Heart right ventricle (tissue), 16 donors: ENCODE data around the gene PELI2. TPM values are rescaled to one million over a fixed set of nuclear protein-coding genes. Genes with fewer than 3 reads are reported as not detected.

Experiments used
- ATAC-seq, 8 donors: fragments of 200-7000 bp; cut with Tn5 transposase; one replicate each; pipeline ENCODE4 v1.9.1; 2020; ENCODE audit warnings: mild to moderate bottlenecking in 8 of 8, moderate library complexity in 8 of 8, moderate number of reproducible peaks in 1 of 8
- DNase-seq, 2 donors: peaks; one replicate each; pipeline ENCODE4 v3.0.0-alpha.2; 2020
- H3K27ac ChIP-seq, 10 donors: fragments of 200-600 bp; sonication (generic) in 2 of 10; one replicate each; pipeline versions ENCODE4 v1.5.0 to v1.8.0; 2020 to 2022; ENCODE audit warnings: mild to moderate bottlenecking in 3 of 10
- H3K27me3 ChIP-seq, 7 donors: fragments of 200-600 bp; one replicate each; pipeline ENCODE4 v1.8.0; 2021 to 2022; ENCODE audit warnings: mild to moderate bottlenecking in 2 of 7
- H3K36me3 ChIP-seq, 9 donors: fragments of 200-600 bp; sonication (generic) in 1 of 9; one replicate each; pipeline versions ENCODE4 v1.5.0 to v1.8.0; 2020 to 2022; ENCODE audit warnings: mild to moderate bottlenecking in 2 of 9
- H3K4me1 ChIP-seq, 9 donors: fragments of 200-600 bp; sonication (generic) in 1 of 9; one replicate each; pipeline versions ENCODE4 v1.5.0 to v1.8.0; 2020 to 2022; ENCODE audit warnings: mild to moderate bottlenecking in 4 of 9
- H3K4me3 ChIP-seq, 10 donors: fragments of 200-600 bp; sonication (generic) in 2 of 10; one replicate each; pipeline versions ENCODE4 v1.5.0 to v1.8.0; 2020 to 2022; ENCODE audit warnings: mild to moderate bottlenecking in 7 of 10, moderate library complexity in 2 of 10
- H3K9me3 ChIP-seq, 11 donors: fragments of 200-600 bp in 10 of 11; sonication (generic) in 2 of 11; one replicate each; pipeline versions ENCODE4 v1.5.0 to v1.8.0; 2013 to 2022; ENCODE audit warnings: mild to moderate bottlenecking in 2 of 11, control low read depth in 1 of 11, moderate library complexity in 1 of 11
- WGBS, 2 donors: extraction: QIAGEN DNeasy Blood & Tissue Kit; methylation state at CpG; one replicate each; pipeline ENCODE4 v1.1.7; 2013; ENCODE audit warnings: inconsistent platforms in 1 of 2; 5-methylcytosine and 5-hydroxymethylcytosine counted together
- intact Hi-C, 10 donors: fragments of 100-400 bp; cut with DNase I; formaldehyde crosslinking; loops; one replicate each; pipeline versions ENCODE4 v1.11.1 to v1.14.2; 2022
- polyA plus RNA-seq, 2 donors: library from polyadenylated mRNA; stranded (reverse); fragments of 200-250 nt; gene quantifications; one replicate each; pipeline ENCODE4 v1.2.3, GENCODE V29; 2013
- total RNA-seq, 10 donors: library from RNA; stranded (reverse); fragmentation: NEBNext Ultra II Directional in 3 of 10; extraction: Animal tissue kit (Norgen Biotek cat#: 25700) in 3 of 10; gene quantifications; one replicate each; pipeline versions ENCODE4 v1.2.1 to v1.2.4, GENCODE V29; 2021 to 2023
- TF ChIP-seq, protein P1 (sequence below), 9 donors: fragments of 200-600 bp; sonication (generic) in 2 of 9; IDR thresholded peaks; one replicate each; pipeline versions ENCODE4 v1.5.0 to v1.8.0; 2021 to 2022; ENCODE audit warnings: antibody characterized with exemption in 9 of 9, mild to moderate bottlenecking in 5 of 9, moderate library complexity in 1 of 9
- donor health status: Arrhythmogenic right ventricular cardiomyopathy.
- donor health status: ischemic (EF 13 %, LVEDD 7.1; RV severe dilation, severe dysfunction).
- donor health status: healthy with polysubstance abuse.
- donor health status: DM: no; HTN: yes; CAD: no.
- donor health status: DM: no; HTN: no; CAD: no.
- donor health status: ischemic (EF 25% LVEDD 6.9; RV normal size, moderate dysfunction).
- donor health status: ischemic (EF 25% LVEDD 5.7; RV mildly dilated, moderate dysfunction).
- donor health status: healthy.
- donor health status: DM: yes; HTN: yes; CAD: no.
- donor health status: Ischemic cardiomyopathy.
- donor health status: ischemic (EF 35%, LVEDD 5.7; RV mildly dilated, moderate dysfunction).
- donor health status: nonischemic (EF 11% LVEDD 7.7; RV severe dilation, severe dysfunction).
- donor health status: DM: yes; HTN: yes; CAD: no.
- donor health status: PGD.
- donor health status: ischemic (EF 29% LVEDD 5.4; RV normal size, mild dysfunction).
- donor health status: nonischemic (EF 23%, LVEDD 6.1; RV moderate dilation, normal function).

PELI2 gene
- total and polyA plus RNA-seq, 12 donors: 0.87 to 4.9 (median 2.0) TPM

DNA sequence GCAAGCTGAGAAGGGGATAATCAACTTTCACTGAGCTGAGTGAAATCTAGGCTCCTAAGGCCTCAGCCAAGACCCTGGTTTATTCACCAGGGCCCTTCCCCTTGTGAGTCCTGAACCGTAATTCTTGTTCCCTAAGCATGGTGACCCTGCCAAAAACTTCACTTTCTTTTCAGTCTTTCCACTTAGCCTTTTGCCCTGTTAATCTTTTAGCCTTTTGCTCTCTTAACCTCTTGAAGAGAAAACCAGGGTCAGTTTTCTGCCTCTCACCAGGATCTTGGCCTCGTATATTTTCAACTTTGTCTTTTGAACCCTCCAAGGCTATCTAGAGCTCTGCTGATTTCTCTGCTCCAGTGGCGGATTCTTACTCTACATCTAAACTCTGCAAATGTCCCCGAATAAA, 191.0 kb downstream of the PELI2 start:
- no peak overlapping the region for H3K27ac ChIP-seq
- WGBS, 2 donors: 78 to 87% methylated on average over 4 of the region's 4 CpGs
- intact Hi-C loops: no loop called here
- peaks cover 0 to 13% (median 5%) of the 10 kb centered on the region in 9 donors for H3K4me1 ChIP-seq
- peaks cover 0 to 17% (median 0%) of the 10 kb centered on the region in 11 donors for H3K9me3 ChIP-seq
- TF ChIP-seq, protein P1, sequence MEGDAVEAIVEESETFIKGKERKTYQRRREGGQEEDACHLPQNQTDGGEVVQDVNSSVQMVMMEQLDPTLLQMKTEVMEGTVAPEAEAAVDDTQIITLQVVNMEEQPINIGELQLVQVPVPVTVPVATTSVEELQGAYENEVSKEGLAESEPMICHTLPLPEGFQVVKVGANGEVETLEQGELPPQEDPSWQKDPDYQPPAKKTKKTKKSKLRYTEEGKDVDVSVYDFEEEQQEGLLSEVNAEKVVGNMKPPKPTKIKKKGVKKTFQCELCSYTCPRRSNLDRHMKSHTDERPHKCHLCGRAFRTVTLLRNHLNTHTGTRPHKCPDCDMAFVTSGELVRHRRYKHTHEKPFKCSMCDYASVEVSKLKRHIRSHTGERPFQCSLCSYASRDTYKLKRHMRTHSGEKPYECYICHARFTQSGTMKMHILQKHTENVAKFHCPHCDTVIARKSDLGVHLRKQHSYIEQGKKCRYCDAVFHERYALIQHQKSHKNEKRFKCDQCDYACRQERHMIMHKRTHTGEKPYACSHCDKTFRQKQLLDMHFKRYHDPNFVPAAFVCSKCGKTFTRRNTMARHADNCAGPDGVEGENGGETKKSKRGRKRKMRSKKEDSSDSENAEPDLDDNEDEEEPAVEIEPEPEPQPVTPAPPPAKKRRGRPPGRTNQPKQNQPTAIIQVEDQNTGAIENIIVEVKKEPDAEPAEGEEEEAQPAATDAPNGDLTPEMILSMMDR (IDR thresholded peaks at IDR 0.05): no peak
- H3K4me3 ChIP-seq: no peak overlapping the region
- ATAC-seq (no peak), DNase-seq (no peak)
- H3K27me3 ChIP-seq: no peaks in the 10 kb centered on the region
- H3K36me3 ChIP-seq: no peaks in the 10 kb centered on the region

DNA sequence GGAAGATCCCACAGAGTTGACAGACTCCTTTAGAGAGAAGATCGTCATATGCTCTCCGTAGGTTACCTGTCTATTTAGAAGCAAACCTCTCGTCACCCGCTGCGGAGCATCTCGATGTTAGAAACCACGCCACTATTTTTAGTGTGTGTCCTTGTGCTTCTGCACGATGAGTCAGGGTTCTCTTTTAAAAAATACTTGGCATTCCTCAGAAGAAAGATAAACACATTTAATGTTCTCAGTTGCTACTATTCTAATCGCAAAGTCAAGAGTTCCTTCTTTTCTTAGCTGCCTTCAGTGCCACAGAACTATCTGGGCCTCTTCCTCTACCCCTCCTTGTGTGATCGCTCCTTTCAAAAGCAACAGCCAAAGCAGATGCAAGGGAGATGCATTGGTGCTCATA, 192.4 kb downstream of the PELI2 start:
- TF ChIP-seq, protein P1 (IDR thresholded peaks at IDR 0.05): no peak
- ATAC-seq: peak in 5 of 8 donors; percentile 39 to 75 (median 62)

GRCh38 chr14:56313789-56314188, 195.6 kb downstream of the PELI2 start:
- Histone ChIP-seq H3K27ac (no peak overlapping the region), H3K4me1 (peaks cover 0 to 13% (median 5%) of the 10 kb centered on the region in 9 donors), H3K27me3 (no peaks in the 10 kb centered on the region), H3K9me3 (no peaks in the 10 kb centered on the region), H3K36me3 (no peaks in the 10 kb centered on the region), H3K4me3 (no peak overlapping the region)
- TF ChIP-seq, protein P1 (IDR thresholded peaks at IDR 0.05): no peak
- DNase-seq (no peak), ATAC-seq (no peak)
- 90 to 94% methylated on average over 3 of the region's 3 CpGs for WGBS, 2 donors
- intact Hi-C loops: no loop called here

More for the DNA sequence above, 192.4 kb downstream of the PELI2 start:
- Histone ChIP-seq H3K4me1 (peaks cover 0 to 13% (median 5%) of the 10 kb centered on the region in 9 donors), H3K27me3 (no peaks in the 10 kb centered on the region), H3K36me3 (no peaks in the 10 kb centered on the region), H3K4me3 (no peak overlapping the region), H3K9me3 (peaks cover 0 to 7% (median 0%) of the 10 kb centered on the region in 11 donors), H3K27ac (no peak overlapping the region)
- 34 to 45% methylated on average over 10 of the region's 10 CpGs for WGBS, 2 donors
- no peak for DNase-seq
- intact Hi-C loops: no loop called here

DNA sequence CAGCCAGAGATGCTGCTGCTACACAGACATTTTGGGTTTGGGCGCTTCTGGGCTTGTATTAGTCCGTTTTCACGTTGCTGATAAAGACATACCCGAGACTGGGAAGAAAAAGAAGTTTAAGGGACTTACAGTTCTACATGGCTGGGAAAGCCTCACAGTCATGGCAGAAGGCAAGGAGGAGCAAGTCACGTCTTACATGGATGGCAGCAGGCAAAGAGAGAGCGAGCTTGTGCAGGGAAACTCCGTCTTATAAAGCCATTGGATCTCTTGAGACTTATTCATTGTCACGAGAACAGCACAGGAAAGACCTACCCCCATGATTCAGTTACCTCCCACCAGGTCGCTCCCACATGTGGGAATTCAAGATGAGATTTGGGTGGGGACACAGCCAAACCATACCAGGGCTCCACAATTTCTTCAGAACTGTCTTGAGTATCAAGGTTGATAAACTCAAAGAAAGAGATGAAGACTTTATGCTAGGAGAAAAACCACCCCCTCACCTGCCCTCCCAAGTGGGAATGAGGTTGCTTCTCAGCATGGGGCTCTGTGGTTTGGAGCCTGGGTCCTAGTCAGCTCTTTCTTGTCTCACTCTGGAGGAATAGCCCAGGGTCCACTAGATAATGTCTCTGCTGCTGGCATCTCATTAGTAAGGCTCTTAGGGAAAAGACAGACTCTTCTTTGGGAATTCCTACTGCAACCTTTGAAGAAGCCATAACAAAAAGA, 200.3 kb downstream of the PELI2 start:
- DNase-seq: no peak
- Histone ChIP-seq H3K27me3 (no peaks in the 10 kb centered on the region), H3K4me3 (no peak overlapping the region), H3K9me3 (no peaks in the 10 kb centered on the region), H3K36me3 (no peaks in the 10 kb centered on the region), H3K27ac (no peak overlapping the region), H3K4me1 (no peaks in the 10 kb centered on the region)
- ATAC-seq: no peak
- WGBS, 2 donors: 90 to 97% methylated on average over 9 of the region's 9 CpGs
- TF ChIP-seq, protein P1 (IDR thresholded peaks at IDR 0.05): no peak
- intact Hi-C loops: no loop called here
